T-helper 17 cell (primary cell): ENCODE results near the gene SMIM14. TPM values are rescaled to one million over a fixed set of nuclear protein-coding genes. Genes with fewer than 3 reads are reported as not detected.
A peak's percentile ranks its signal among the peaks of the same experiment; 100 is the strongest.
"Not testable (repeated sequence)": the region's sequence is repeated elsewhere in the genome, so short reads cannot be mapped to it uniquely, and the experiment has no call there.

ENCODE experiments used
- ATAC-seq: fragments of 150-1000 bp; cut with Tn5 transposase; 2 replicates; pipeline ENCODE4 v1.10.0; 2021; ENCODE audit warnings: mild to moderate bottlenecking, moderate library complexity
- DNase-seq, 3 donors: peaks; one replicate each; pipeline versions ENCODE4 v3.0.0 to v3.0.0-alpha.2; 2020 to 2021
- H3K9me3 ChIP-seq: one replicate; pipeline ENCODE4 v1.7.0; 2013; ENCODE audit warnings: low read length, mild to moderate bottlenecking; ENCODE audit not compliant: control insufficient read depth, poor library complexity, severe bottlenecking
- H3K27ac Mint-ChIP-seq: one replicate; pipeline ENCODE4 v1.8.0; 2022; ENCODE audit warnings: mild to moderate bottlenecking, moderate library complexity, mixed read lengths
- H3K27me3 Mint-ChIP-seq: one replicate; pipeline ENCODE4 v1.8.0; 2022; ENCODE audit warnings: mixed read lengths
- H3K36me3 Mint-ChIP-seq: one replicate; pipeline ENCODE4 v1.8.0; 2022; ENCODE audit warnings: low read depth, mixed read lengths
- H3K4me1 Mint-ChIP-seq: one replicate; pipeline ENCODE4 v1.8.0; 2022; ENCODE audit warnings: mild to moderate bottlenecking, mixed read lengths
- H3K4me3 Mint-ChIP-seq: one replicate; pipeline ENCODE4 v1.8.0; 2022; ENCODE audit warnings: mild to moderate bottlenecking, moderate library complexity, mixed read lengths
- total RNA-seq, 4 donors: library from RNA in 2 of 4; stranded (reverse) in 2 of 4; gene quantifications; one replicate each; pipeline ENCODE4 v1.2.3 and lab custom pipeline; 2022 to 2026

SMIM14 gene
- total RNA-seq, 2 donors from 2014 or later = 8.3 to 9.3 TPM

DNA sequence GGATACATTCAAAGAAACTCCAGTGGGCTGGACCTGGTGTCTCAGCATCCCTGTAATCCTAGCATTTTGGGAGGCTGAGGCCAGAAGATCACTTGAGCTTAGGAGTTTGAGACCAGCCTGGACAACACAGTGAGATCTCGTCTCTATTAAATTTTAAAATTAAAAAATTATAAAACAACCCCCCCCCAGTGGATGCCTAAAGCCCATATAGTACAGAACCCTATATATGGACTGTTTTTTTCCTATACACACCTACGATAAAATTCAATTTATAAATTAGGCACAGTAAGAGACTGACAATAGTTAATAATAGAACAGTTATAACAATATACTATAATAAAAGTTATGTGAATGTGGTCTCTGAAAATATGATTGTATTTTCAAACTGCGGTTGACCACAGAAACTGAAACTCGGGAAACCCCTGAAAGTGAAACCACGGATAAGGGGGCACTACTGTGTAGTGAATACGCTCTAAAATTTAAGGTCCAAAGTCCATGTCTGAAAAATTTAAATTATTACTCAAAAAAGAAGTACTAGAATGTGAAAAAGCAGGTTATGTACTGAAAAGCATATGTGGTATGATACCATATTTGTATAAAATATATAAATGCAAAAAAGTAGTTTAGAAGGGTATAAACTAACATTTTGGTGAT, 2.0 kb downstream of the SMIM14 start:
- Mint-ChIP-seq H3K36me3 (no peaks in the 10 kb centered on the region), H3K4me3 (no peak overlapping the region), H3K4me1 (peaks cover 24% of the 10 kb centered on the region), H3K27me3 (no peaks in the 10 kb centered on the region), H3K27ac (peak overlapping the region; percentile 93)
- H3K9me3 ChIP-seq = no peaks in the 10 kb centered on the region
- no peak for ATAC-seq
- DNase-seq = no peak

GRCh38 chr4:39635023-39635422, 3.6 kb downstream of the SMIM14 start:
- no peaks in the 10 kb centered on the region for H3K9me3 ChIP-seq
- Mint-ChIP-seq H3K27ac (no peak overlapping the region), H3K4me1 (peaks cover 24% of the 10 kb centered on the region), H3K4me3 (peak overlapping the region; percentile 51), H3K36me3 (no peaks in the 10 kb centered on the region), H3K27me3 (no peaks in the 10 kb centered on the region)
- DNase-seq = no peak
- ATAC-seq = no peak

DNA sequence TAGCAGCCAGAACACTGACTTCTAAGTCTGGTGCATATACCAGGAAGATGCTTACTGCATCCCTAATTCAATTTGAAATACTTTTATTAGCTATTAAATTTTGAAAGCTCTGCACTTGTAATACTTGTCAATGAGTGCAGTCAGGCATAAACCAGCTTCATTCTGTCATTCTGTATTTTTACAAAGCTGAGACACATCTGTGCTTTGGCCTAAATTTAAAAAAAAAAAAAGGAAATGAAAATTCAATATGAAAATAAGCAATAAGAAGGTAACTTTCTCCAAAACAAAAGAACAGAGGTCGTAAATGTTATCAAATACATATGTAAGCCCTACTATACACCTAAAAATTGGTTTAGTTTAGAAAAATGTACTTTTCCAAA, 7.0 kb downstream of the SMIM14 start:
- DNase-seq (no peak), ATAC-seq (peak; percentile 48)
- H3K4me3 Mint-ChIP-seq = no peak overlapping the region
- H3K9me3 ChIP-seq = no peaks in the 10 kb centered on the region
- H3K4me1 Mint-ChIP-seq = peaks cover 16% of the 10 kb centered on the region
- H3K27me3 Mint-ChIP-seq = no peaks in the 10 kb centered on the region
- H3K36me3 Mint-ChIP-seq = peaks cover 2% of the 10 kb centered on the region
- H3K27ac Mint-ChIP-seq = no peak overlapping the region

- H3K27ac Mint-ChIP-seq = no peak overlapping the region
- DNase-seq = no peak
- peaks cover 2% of the 10 kb centered on the region for H3K36me3 Mint-ChIP-seq
- H3K9me3 ChIP-seq = no peaks in the 10 kb centered on the region
- H3K27me3 Mint-ChIP-seq = no peaks in the 10 kb centered on the region
- no peak for ATAC-seq
- peaks cover 7% of the 10 kb centered on the region for H3K4me1 Mint-ChIP-seq
- no peak overlapping the region for H3K4me3 Mint-ChIP-seq
These were observed 11.3 kb downstream of the SMIM14 start for GRCh38 chr4:39627413-39627812.

GRCh38 chr4:39626913-39627312, 11.8 kb downstream of the SMIM14 start:
- H3K4me3 Mint-ChIP-seq = no peak overlapping the region
- H3K36me3 Mint-ChIP-seq = peaks cover 2% of the 10 kb centered on the region
- no peaks in the 10 kb centered on the region for H3K9me3 ChIP-seq
- H3K27me3 Mint-ChIP-seq = no peaks in the 10 kb centered on the region
- ATAC-seq (no peak), DNase-seq (no peak)
- peaks cover 7% of the 10 kb centered on the region for H3K4me1 Mint-ChIP-seq
- no peak overlapping the region for H3K27ac Mint-ChIP-seq

DNA sequence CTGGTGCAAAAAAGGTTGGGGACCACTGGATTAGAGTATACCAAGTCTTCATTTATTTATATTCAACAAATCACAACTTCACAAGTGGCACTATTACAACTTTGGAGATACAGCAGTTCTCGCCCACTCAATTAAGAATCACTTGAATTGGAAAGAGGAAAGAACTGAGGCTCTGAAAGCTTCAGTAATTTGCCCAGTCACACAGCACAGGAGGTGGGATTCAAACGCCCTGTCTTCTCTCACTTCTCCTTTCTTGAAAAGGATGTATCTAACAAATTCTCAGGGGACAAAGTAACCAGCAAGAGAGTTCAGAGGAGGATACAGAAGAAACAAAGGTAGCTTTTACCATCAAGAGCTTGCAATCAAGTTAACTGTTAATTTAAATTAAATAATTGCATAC, 12.4 kb downstream of the SMIM14 start:
- no peak overlapping the region for H3K27ac Mint-ChIP-seq
- peak; percentile 64 for ATAC-seq
- peaks cover 2% of the 10 kb centered on the region for H3K36me3 Mint-ChIP-seq

DNA sequence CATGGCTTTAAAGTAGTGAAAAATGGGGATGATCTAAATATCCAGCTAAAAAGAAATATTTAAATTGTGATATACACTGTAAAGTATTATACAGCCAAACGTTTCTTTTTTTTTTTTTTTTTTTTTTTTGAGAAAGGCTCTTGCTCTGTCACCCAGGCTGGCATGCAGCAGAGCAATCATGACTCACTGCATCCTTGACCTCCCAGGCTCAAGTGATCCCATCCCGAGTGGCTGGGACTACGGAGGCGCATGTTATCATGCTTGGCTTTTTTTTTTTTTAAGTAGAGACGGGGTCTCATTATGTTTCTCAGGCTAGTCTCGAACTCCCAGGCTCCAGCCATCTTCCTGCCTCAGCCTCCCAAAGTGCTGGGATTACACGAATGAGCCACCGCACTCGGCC, 17.1 kb downstream of the SMIM14 start:
- no peaks in the 10 kb centered on the region for H3K27me3 Mint-ChIP-seq
- H3K4me1 Mint-ChIP-seq = peaks cover 10% of the 10 kb centered on the region
- no peak overlapping the region for H3K4me3 Mint-ChIP-seq
- H3K9me3 ChIP-seq = no peaks in the 10 kb centered on the region
- H3K36me3 Mint-ChIP-seq = peaks cover 2% of the 10 kb centered on the region
- ATAC-seq = no peak
- H3K27ac Mint-ChIP-seq = no peak overlapping the region
- DNase-seq = no peak

More for the DNA sequence above, 12.4 kb downstream of the SMIM14 start:
- H3K4me3 Mint-ChIP-seq = no peak overlapping the region
- no peaks in the 10 kb centered on the region for H3K27me3 Mint-ChIP-seq
- DNase-seq = no peak
- H3K4me1 Mint-ChIP-seq = peaks cover 7% of the 10 kb centered on the region
- no peaks in the 10 kb centered on the region for H3K9me3 ChIP-seq

DNA sequence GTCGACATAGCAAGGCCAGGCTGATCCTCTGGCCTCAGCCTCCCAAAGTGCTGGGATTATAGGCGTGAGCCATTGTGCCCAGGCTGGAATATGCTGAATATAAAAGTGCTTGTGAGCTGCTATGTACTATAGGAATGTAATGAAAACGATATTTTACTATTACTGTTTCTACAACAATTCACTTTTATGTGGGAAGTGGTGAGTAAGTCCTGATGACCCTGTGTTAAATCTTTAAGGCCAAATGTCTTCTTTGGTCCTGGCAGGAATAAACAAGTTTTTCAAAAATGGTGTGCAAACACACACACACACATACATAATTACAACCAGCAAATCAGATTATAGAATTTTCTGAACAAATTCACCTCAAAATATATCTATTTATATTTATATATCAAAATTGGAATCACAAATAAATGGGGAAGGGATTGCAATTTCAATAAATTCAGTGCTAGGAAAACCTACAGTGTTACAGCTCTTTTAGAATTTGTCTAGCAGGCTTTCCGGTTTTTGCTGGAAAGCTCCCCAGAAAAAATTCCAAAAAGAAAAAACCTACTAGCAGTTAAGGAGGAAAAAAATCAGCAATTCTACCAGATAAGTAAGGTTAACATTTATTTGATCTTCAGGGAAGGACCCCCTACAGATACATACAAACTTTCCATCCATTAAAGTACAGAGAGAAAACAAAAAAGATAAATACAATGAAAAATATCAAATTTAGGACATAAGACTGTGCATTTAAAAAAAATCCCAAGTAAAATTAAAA, 17.9 kb downstream of the SMIM14 start:
- Mint-ChIP-seq H3K27ac (no peak overlapping the region), H3K4me1 (peaks cover 9% of the 10 kb centered on the region), H3K27me3 (no peaks in the 10 kb centered on the region), H3K4me3 (no peak overlapping the region), H3K36me3 (peaks cover 2% of the 10 kb centered on the region)
- ATAC-seq (no peak), DNase-seq (no peak)
- no peaks in the 10 kb centered on the region for H3K9me3 ChIP-seq

DNA sequence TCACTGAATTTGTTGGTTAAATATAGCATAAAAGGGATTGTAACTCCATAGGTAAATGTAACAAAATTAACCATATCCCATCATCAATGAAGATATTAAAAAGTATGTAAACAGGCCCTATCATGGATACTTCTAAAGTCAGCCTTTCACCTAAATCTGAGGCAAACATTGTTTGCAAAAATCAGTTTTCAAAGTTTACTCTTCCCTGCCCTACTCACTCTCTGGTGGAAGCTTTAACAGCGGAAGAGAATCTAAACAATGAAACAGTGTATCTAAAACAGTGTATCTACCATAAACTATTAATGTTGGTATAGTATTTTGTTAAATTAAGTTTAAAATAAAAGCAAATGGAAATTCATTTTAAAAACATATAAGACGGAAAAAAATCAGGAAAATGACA, 21.1 kb downstream of the SMIM14 start:
- Mint-ChIP-seq H3K4me3 (no peak overlapping the region), H3K27ac (no peak overlapping the region), H3K36me3 (peaks cover 2% of the 10 kb centered on the region), H3K4me1 (peaks cover 3% of the 10 kb centered on the region), H3K27me3 (no peaks in the 10 kb centered on the region)
- H3K9me3 ChIP-seq = no peaks in the 10 kb centered on the region
- ATAC-seq (no peak), DNase-seq (no peak)

DNA sequence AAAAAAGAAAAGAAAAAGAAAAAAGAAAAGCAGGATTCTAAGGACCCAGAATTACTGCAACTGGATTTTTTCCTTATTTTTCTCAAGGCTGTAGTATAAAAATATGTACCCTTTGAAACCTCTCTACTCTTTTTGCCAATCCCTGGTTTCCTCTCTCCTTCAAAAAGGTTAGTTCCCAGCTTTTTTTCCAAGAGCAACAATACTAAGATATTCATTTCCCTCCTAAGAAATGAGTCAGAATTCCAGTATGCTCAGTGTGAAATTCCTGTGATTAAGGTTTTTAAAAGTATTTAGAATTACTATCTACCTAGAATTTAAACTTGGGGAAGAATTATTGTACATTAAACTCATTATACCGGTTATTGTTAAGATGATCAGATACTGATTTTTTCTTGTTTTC, 22.0 kb downstream of the SMIM14 start:
- Mint-ChIP-seq H3K27me3 (no peaks in the 10 kb centered on the region), H3K4me3 (no peak overlapping the region), H3K4me1 (peaks cover 3% of the 10 kb centered on the region), H3K36me3 (peaks cover 2% of the 10 kb centered on the region), H3K27ac (no peak overlapping the region)
- no peaks in the 10 kb centered on the region for H3K9me3 ChIP-seq
- no peak for ATAC-seq
- no peak for DNase-seq

- not testable (repeated sequence) for H3K27me3 Mint-ChIP-seq, H3K4me3 Mint-ChIP-seq, H3K9me3 ChIP-seq, H3K36me3 Mint-ChIP-seq, ATAC-seq, H3K27ac Mint-ChIP-seq, DNase-seq, H3K4me1 Mint-ChIP-seq
These were observed 22.6 kb downstream of the SMIM14 start for GRCh38 chr4:39616112-39616511.

GRCh38 chr4:39614487-39615162, 24.0 kb downstream of the SMIM14 start:
- no peaks in the 10 kb centered on the region for H3K9me3 ChIP-seq
- H3K4me1 Mint-ChIP-seq = peaks cover 3% of the 10 kb centered on the region
- H3K36me3 Mint-ChIP-seq = peaks cover 5% of the 10 kb centered on the region
- no peaks in the 10 kb centered on the region for H3K27me3 Mint-ChIP-seq
- no peak overlapping the region for H3K27ac Mint-ChIP-seq
- H3K4me3 Mint-ChIP-seq = no peak overlapping the region
- DNase-seq = no peak
- no peak for ATAC-seq

DNA sequence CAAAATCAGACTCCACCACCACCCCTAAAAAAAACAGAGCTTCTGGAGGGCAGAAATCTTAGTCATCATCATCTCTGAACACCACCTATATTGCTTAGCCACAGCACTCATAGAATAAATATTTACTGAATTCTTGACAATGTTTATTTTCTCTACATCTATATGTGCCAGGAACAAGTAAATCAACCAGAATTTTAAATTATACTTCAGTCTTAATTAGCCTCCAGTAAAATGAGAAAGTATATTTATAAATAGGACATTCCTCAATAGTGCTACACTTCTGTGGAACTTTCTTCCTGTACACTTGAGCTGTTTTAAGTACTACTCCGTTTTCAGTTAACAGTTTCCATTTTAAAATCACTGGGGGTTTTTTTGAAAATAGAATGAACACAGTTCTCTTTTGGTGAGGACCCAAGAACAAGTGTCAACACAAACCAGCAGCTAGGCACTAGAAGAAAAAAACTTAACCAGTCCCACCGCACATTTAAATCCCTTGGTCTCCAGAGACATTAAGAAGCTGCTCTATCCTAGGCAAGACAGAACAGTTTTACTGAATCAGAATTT, 25.5 kb downstream of the SMIM14 start:
- Mint-ChIP-seq H3K36me3 (peaks cover 10% of the 10 kb centered on the region), H3K27me3 (no peaks in the 10 kb centered on the region), H3K4me3 (no peak overlapping the region), H3K4me1 (peaks cover 3% of the 10 kb centered on the region), H3K27ac (no peak overlapping the region)
- H3K9me3 ChIP-seq = no peaks in the 10 kb centered on the region
- ATAC-seq = no peak
- DNase-seq = no peak
